ENCODE results near the gene LRRC36. TPM values are rescaled to one million over a fixed set of nuclear protein-coding genes. Genes with fewer than 3 reads are reported as not detected.

LRRC36 gene
- total and polyA plus RNA-seq, 2 donors (not counting 3 experiments of a cell fraction or from before 2014, with no cell fraction given), result 0.30 to 2.0 TPM

- Histone ChIP-seq H3K79me2 (ENCODE audit: control insufficient read depth, insufficient read depth, low read length) (no peaks in the 10 kb centered on the region), H3K4me3 (replicated peaks in 1 of 3; ENCODE audit: insufficient read depth in 1 of 3, low read depth in 1 of 3, low read length in 3 of 3) (no peak overlapping the region), H3K4me2 (ENCODE audit: insufficient read depth, low read length) (no peak overlapping the region), H3K9ac (replicated peaks; ENCODE audit: extremely low read depth, insufficient read depth, low read length) (no peak overlapping the region), H3K9me1 (replicated peaks; ENCODE audit: control insufficient read depth, extremely low read depth, insufficient read depth, low read length) (no peaks in the 10 kb centered on the region), H3K27ac (ENCODE audit: insufficient read depth, low read depth, low read length) (no peak overlapping the region), H3K36me3 (ENCODE audit: control insufficient read depth in 2 of 2, extremely low read depth in 1 of 2, insufficient read depth in 2 of 2, low read length in 2 of 2) (no peaks in the 10 kb centered on the region), H3K27me3 (ENCODE audit: control insufficient read depth in 2 of 2, insufficient read depth in 2 of 2, low read length in 2 of 2) (no peaks in the 10 kb centered on the region), H3K9me3 (replicated peaks; ENCODE audit: control insufficient read depth, insufficient read depth, low read length) (no peaks in the 10 kb centered on the region), H2AFZ (ENCODE audit: low read depth, low read length) (no peak overlapping the region), H4K20me1 (replicated peaks; ENCODE audit: control insufficient read depth, extremely low read depth, insufficient read depth, low read length) (no peaks in the 10 kb centered on the region), H3K4me1 (ENCODE audit: control insufficient read depth, extremely low read depth, insufficient read depth, low read length) (no peaks in the 10 kb centered on the region)
- ChIA-PET POLR2A (no interaction called here), CTCF (interaction anchor here (1.1 to 2.2 kb wide), 5 partner anchors 11 to 103 kb away, joined by 3 to 9 read pairs (median 4); partner anchors contain the start of genes KCTD19 and LRRC36)
- no TSS peak for BruUV-seq (replicated peaks)
- TF ChIP-seq FOS (IDR thresholded peaks at IDR 0.05; ENCODE audit: borderline replicate concordance, insufficient read depth, low read length) (no peak), MYC (IDR thresholded peaks at IDR 0.05; ENCODE audit: low read depth, low read length) (no peak)
- dilution Hi-C loops (cut with MboI; ENCODE audit: extremely low pct_ligation_motif_present, low sequenced_read_pairs), result no loop called here
- FAIRE-seq (no peak), DNase-seq (ENCODE audit: low read depth, low spot score) (no peak)
- intact Hi-C loops (cut with micrococcal nuclease), result no loop called here
Observed at GRCh38 chr16:67296420-67296819, 30.2 kb upstream of the LRRC36 start.

- POLR2A ChIA-PET, result no interaction called here
Observed at GRCh38 chr16:67298277-67298676, 28.3 kb upstream of the LRRC36 start.

More at GRCh38 chr16:67298277-67298676, 28.3 kb upstream of the LRRC36 start:
- Histone ChIP-seq H3K27ac (ENCODE audit: insufficient read depth, low read depth, low read length) (no peak overlapping the region), H3K36me3 (ENCODE audit: control insufficient read depth in 2 of 2, extremely low read depth in 1 of 2, insufficient read depth in 2 of 2, low read length in 2 of 2) (no peaks in the 10 kb centered on the region), H3K4me3 (replicated peaks in 1 of 3; ENCODE audit: insufficient read depth in 1 of 3, low read depth in 1 of 3, low read length in 3 of 3) (no peak overlapping the region), H3K9me3 (replicated peaks; ENCODE audit: control insufficient read depth, insufficient read depth, low read length) (no peaks in the 10 kb centered on the region), H3K9me1 (replicated peaks; ENCODE audit: control insufficient read depth, extremely low read depth, insufficient read depth, low read length) (no peaks in the 10 kb centered on the region), H3K9ac (replicated peaks; ENCODE audit: extremely low read depth, insufficient read depth, low read length) (no peak overlapping the region), H3K79me2 (ENCODE audit: control insufficient read depth, insufficient read depth, low read length) (no peaks in the 10 kb centered on the region), H3K4me2 (ENCODE audit: insufficient read depth, low read length) (no peak overlapping the region), H2AFZ (ENCODE audit: low read depth, low read length) (no peak overlapping the region), H3K27me3 (ENCODE audit: control insufficient read depth in 2 of 2, insufficient read depth in 2 of 2, low read length in 2 of 2) (no peaks in the 10 kb centered on the region), H3K4me1 (ENCODE audit: control insufficient read depth, extremely low read depth, insufficient read depth, low read length) (no peaks in the 10 kb centered on the region), H4K20me1 (replicated peaks; ENCODE audit: control insufficient read depth, extremely low read depth, insufficient read depth, low read length) (no peaks in the 10 kb centered on the region)
- dilution Hi-C loops (cut with MboI; ENCODE audit: extremely low pct_ligation_motif_present, low sequenced_read_pairs) (no loop called here), intact Hi-C loops (cut with micrococcal nuclease) (no loop called here)
- TF ChIP-seq MYC (IDR thresholded peaks at IDR 0.05; ENCODE audit: low read depth, low read length) (no peak), EZH2 (IDR thresholded peaks at IDR 0.05; ENCODE audit: borderline replicate concordance, low read depth, low read length, severe bottlenecking) (no peak), CTCF (IDR thresholded peaks at IDR 0.05; ENCODE audit: extremely low read depth in 1 of 2, insufficient read depth in 1 of 2, low read depth in 1 of 2, low read length in 2 of 2) (no peak), FOS (IDR thresholded peaks at IDR 0.05; ENCODE audit: borderline replicate concordance, insufficient read depth, low read length) (no peak), POLR2A (IDR thresholded peaks at IDR 0.05; ENCODE audit: low read depth, low read length) (no peak), POLR2AphosphoS5 (IDR thresholded peaks at IDR 0.05; ENCODE audit: insufficient read depth, low read depth, low read length) (no peak), JUN (IDR thresholded peaks at IDR 0.05; ENCODE audit: borderline replicate concordance, insufficient read depth, insufficient read length, low read depth) (no peak), GATA2 (IDR thresholded peaks at IDR 0.05; ENCODE audit: insufficient read depth, insufficient read length, low read depth, low read length) (no peak), MAX (IDR thresholded peaks at IDR 0.05; ENCODE audit: insufficient read depth, insufficient read length) (no peak)
- FAIRE-seq (no peak), DNase-seq (ENCODE audit: low read depth, low spot score) (no peak)
- BruUV-seq (replicated peaks), result no TSS peak
- CTCF ChIA-PET, result interaction anchor here (0.6 to 2.2 kb wide), 3 partner anchors 28 to 322 kb away, joined by 3 to 9 read pairs (median 3); no protein-coding TSS in a partner anchor
